Breast epithelium (tissue), 3 donors: ENCODE data around the gene CAPN2.

Experiments
- POLR2A ChIP-seq: fragments of 450-650 bp; IDR thresholded peaks from one replicate; pipeline ENCODE4 v1.6.1; 2016; ENCODE audit warnings: antibody characterized with exemption, mild to moderate bottlenecking, moderate library complexity
- POLR2AphosphoS5 ChIP-seq, 3 donors: sonication (generic); formaldehyde crosslinking; IDR thresholded peaks; one replicate each; pipeline ENCODE4 v1.6.1; 2017; ENCODE audit warnings: antibody characterized with exemption in 3 of 3

GRCh38 chr1:223682502-223682901, 29.8 kb upstream of the CAPN2 start:
- TF ChIP-seq POLR2AphosphoS5 (IDR thresholded peaks at IDR 0.05) (no peak), POLR2A (no peak)
